Adrenal gland (tissue), 5 donors: Measurements from ENCODE around the gene TUBB3.

ENCODE experiments used
- CTCF ChIP-seq, 6 experiments: fragments of 450-650 bp in 4 of 6; fragments of 200-600 bp in 2 of 6; sonication (generic) in 1 of 6; IDR thresholded peaks; 1 replicate in 5 of 6; 2 replicates in 1 of 6; pipeline versions ENCODE4 v1.5.1 to v1.8.0; 2016 to 2021; ENCODE audit warnings: antibody characterized with exemption in 6 of 6, mild to moderate bottlenecking in 2 of 6, moderate library complexity in 1 of 6
- POLR2A ChIP-seq, 2 donors: fragments of 450-650 bp; IDR thresholded peaks; one replicate each; pipeline ENCODE4 v1.6.1; 2017; ENCODE audit warnings: antibody characterized with exemption in 2 of 2, mild to moderate bottlenecking in 2 of 2, moderate library complexity in 1 of 2
- donor health status: DM: no; HTN: no; CAD: no.

- TF ChIP-seq POLR2A (IDR thresholded peaks at IDR 0.05), result no peak
- no peak for TF ChIP-seq CTCF (IDR thresholded peaks at IDR 0.05)
Measured at GRCh38 chr16:89982318-89982717, 59.2 kb downstream of the TUBB3 start.
